Neural cell (in vitro differentiated cells): Measurements from ENCODE around the gene KTI12.
"Not testable (repeated sequence)": the region's sequence is repeated elsewhere in the genome, so short reads cannot be mapped to it uniquely, and the experiment has no call there.

Experiments used
- EP300 ChIP-seq: fragments of 450-650 bp; conservative IDR thresholded peaks from 2 replicates; pipeline ENCODE4 v1.6.1; 2014; ENCODE audit warnings: antibody characterized with exemption, mild to moderate bottlenecking, moderate library complexity; ENCODE audit not compliant: poor library complexity, severe bottlenecking
- EZH2 ChIP-seq: fragments of 200-600, 300-800 bp; shearing (Covaris generic), sonication (generic); IDR thresholded peaks from 2 replicates; pipeline ENCODE4 v1.6.1; 2014; ENCODE audit warnings: antibody characterized with exemption, low read length, borderline replicate concordance, mild to moderate bottlenecking; ENCODE audit not compliant: insufficient read depth, poor library complexity, severe bottlenecking
- MXI1 ChIP-seq: fragments of 450-650 bp; conservative IDR thresholded peaks from 2 replicates; pipeline ENCODE4 v1.6.1; 2014; ENCODE audit warnings: antibody characterized with exemption, mild to moderate bottlenecking; ENCODE audit not compliant: poor library complexity, severe bottlenecking
- POLR2AphosphoS5 ChIP-seq: IDR thresholded peaks from 2 replicates; pipeline ENCODE4 v1.6.1; 2012
- TAF1 ChIP-seq: IDR thresholded peaks from 2 replicates; pipeline ENCODE4 v1.6.1; 2012; ENCODE audit warnings: low read depth
- TF ChIP-seq, protein P1 (sequence below): fragments of 450-650 bp; IDR thresholded peaks from 2 replicates; pipeline ENCODE4 v1.5.1; 2014; ENCODE audit warnings: antibody characterized with exemption, mild to moderate bottlenecking, moderate library complexity; ENCODE audit not compliant: poor library complexity, severe bottlenecking

DNA sequence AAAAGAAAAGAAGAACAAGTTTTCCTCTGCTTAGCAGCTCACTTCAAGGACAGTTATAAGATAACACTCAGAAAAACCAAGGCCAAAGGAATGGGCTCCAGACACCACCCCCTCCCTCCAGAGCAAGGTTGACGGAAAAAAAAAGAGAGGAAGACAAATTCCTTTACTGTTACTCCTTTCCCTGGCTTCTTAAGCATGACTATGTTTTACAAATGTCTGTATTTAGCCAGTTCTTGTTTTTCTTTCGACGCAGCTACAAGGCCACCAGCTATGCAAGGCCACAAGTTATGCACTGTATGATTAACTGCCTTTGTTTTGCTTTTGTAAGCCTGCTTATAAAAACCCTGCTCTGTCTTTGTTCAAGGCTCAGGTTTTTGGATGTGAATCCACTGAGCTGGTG lies 28.1 kb downstream of the KTI12 start:
- TF ChIP-seq POLR2AphosphoS5, EZH2, EP300, TAF1, MXI1: not testable (repeated sequence)
- TF ChIP-seq, protein P1, sequence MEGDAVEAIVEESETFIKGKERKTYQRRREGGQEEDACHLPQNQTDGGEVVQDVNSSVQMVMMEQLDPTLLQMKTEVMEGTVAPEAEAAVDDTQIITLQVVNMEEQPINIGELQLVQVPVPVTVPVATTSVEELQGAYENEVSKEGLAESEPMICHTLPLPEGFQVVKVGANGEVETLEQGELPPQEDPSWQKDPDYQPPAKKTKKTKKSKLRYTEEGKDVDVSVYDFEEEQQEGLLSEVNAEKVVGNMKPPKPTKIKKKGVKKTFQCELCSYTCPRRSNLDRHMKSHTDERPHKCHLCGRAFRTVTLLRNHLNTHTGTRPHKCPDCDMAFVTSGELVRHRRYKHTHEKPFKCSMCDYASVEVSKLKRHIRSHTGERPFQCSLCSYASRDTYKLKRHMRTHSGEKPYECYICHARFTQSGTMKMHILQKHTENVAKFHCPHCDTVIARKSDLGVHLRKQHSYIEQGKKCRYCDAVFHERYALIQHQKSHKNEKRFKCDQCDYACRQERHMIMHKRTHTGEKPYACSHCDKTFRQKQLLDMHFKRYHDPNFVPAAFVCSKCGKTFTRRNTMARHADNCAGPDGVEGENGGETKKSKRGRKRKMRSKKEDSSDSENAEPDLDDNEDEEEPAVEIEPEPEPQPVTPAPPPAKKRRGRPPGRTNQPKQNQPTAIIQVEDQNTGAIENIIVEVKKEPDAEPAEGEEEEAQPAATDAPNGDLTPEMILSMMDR = not testable (repeated sequence)
